H1 (cell line): Measurements from ENCODE around the gene RAP2A. TPM values are rescaled to one million over a fixed set of nuclear protein-coding genes. Genes with fewer than 3 reads are reported as not detected.

ENCODE experiments used
- CTCF ChIA-PET: fragments of 300-600 bp; sonication (Branson Sonifier 250); formaldehyde crosslinking; loops from one replicate; lab custom pipeline; 2021; ENCODE audit not compliant: partially characterized antibody; lab: Charles Lee
- POLR2A ChIA-PET: fragments of 300-600 bp; sonication (Branson Sonifier 250); formaldehyde crosslinking; loops from one replicate; lab custom pipeline; 2021; ENCODE audit warnings: inconsistent platforms; ENCODE audit not compliant: partially characterized antibody; lab: Charles Lee
- DNase-seq, 2 experiments: peaks; one replicate each; pipeline versions ENCODE4 v3.0.0 to v3.0.0-alpha.2; 2010 to 2022; ENCODE audit warnings: low spot score in 2 of 2, low read depth in 1 of 2, mixed read lengths in 1 of 2
- FAIRE-seq: peaks from 2 replicates; lab custom pipeline; 2011; peaks lifted over from hg19 to GRCh38; lab: Jason Lieb, UNC
- H2AFZ ChIP-seq: 2 replicates; pipeline ENCODE4 v1.8.1; 2012; ENCODE audit warnings: low read length, inconsistent platforms
- H2AK5ac ChIP-seq: 2 replicates; pipeline ENCODE4 v1.6.1; 2013; ENCODE audit warnings: low read depth, low read length
- H2BK120ac ChIP-seq: replicated peaks from 2 replicates; pipeline ENCODE3; 2013; ENCODE audit warnings: low read depth, low read length, inconsistent platforms
- H2BK12ac ChIP-seq: 2 replicates; pipeline ENCODE4 v1.6.1; 2013; ENCODE audit warnings: low read depth, low read length
- H2BK15ac ChIP-seq: 2 replicates; pipeline ENCODE4 v1.6.1; 2013; ENCODE audit warnings: low read length
- H2BK20ac ChIP-seq: 2 replicates; pipeline ENCODE4 v1.6.1; 2013; ENCODE audit warnings: low read length
- H2BK5ac ChIP-seq: 2 replicates; pipeline ENCODE4 v1.6.1; 2013; ENCODE audit warnings: low read depth, low read length
- H3K14ac ChIP-seq: 2 replicates; pipeline ENCODE4 v1.6.1; 2013; ENCODE audit warnings: inconsistent platforms; ENCODE audit not compliant: insufficient read length
- H3K18ac ChIP-seq: 2 replicates; pipeline ENCODE4 v1.6.1; 2013; ENCODE audit warnings: low read length; ENCODE audit errors: extremely low read depth
- H3K23ac ChIP-seq: 2 replicates; pipeline ENCODE4 v1.6.1; 2013; ENCODE audit warnings: inconsistent platforms; ENCODE audit not compliant: insufficient read length
- H3K23me2 ChIP-seq: 2 replicates; pipeline ENCODE4 v1.6.1; 2013; ENCODE audit warnings: low read depth, low read length
- H3K27ac ChIP-seq: 2 replicates; pipeline ENCODE4 v1.6.1; 2011; ENCODE audit warnings: low read depth, low read length, inconsistent platforms
- H3K27me3 ChIP-seq, 4 experiments: replicated peaks in 1 of 4; 1 replicate in 1 of 4; 2 replicates in 3 of 4; pipeline versions ENCODE4 v1.6.1 to v1.8.1; 2011 to 2013; ENCODE audit warnings: low read length in 3 of 4, mild to moderate bottlenecking in 3 of 4, inconsistent platforms in 2 of 4, mixed read lengths in 2 of 4, moderate library complexity in 1 of 4; ENCODE audit not compliant: control insufficient read depth in 3 of 4, insufficient read depth in 3 of 4; ENCODE audit errors: extremely low read depth in 1 of 4
- H3K36me3 ChIP-seq, 4 experiments: 2 replicates each; pipeline versions ENCODE4 v1.6.1 to v1.8.1; 2011 to 2013; ENCODE audit warnings: mild to moderate bottlenecking in 4 of 4, low read length in 3 of 4, moderate library complexity in 2 of 4, control low read depth in 1 of 4, inconsistent platforms in 1 of 4; ENCODE audit not compliant: insufficient read depth in 4 of 4, control insufficient read depth in 2 of 4
- H3K4ac ChIP-seq: replicated peaks from 2 replicates; pipeline ENCODE3; 2013; ENCODE audit warnings: low read length, low read depth, mixed read lengths, inconsistent platforms; ENCODE audit not compliant: insufficient read length
- H3K4me1 ChIP-seq, 4 experiments: replicated peaks in 1 of 4; 1 replicate in 1 of 4; 2 replicates in 3 of 4; pipeline versions ENCODE4 v1.6.1 to v1.8.1; 2011 to 2013; ENCODE audit warnings: low read length in 3 of 4, inconsistent platforms in 2 of 4, mixed read lengths in 1 of 4; ENCODE audit not compliant: insufficient read depth in 4 of 4, control insufficient read depth in 3 of 4
- H3K4me2 ChIP-seq, 2 experiments: 2 replicates each; pipeline versions ENCODE4 v1.6.1 to v1.8.1; 2011 to 2013; ENCODE audit warnings: low read depth in 2 of 2, low read length in 2 of 2, control low read depth in 1 of 2, inconsistent platforms in 1 of 2, mild to moderate bottlenecking in 1 of 2; ENCODE audit not compliant: insufficient read depth in 1 of 2
- H3K4me3 ChIP-seq, 4 experiments: fragments of 200-600, 300-600 bp in 1 of 4; sonication (generic), shearing (Covaris generic), sonication (Bioruptor Twin) in 1 of 4; 2 replicates each; pipeline versions ENCODE4 v1.5.1 to v1.8.1; 2011 to 2016; ENCODE audit warnings: low read length in 4 of 4, low read depth in 3 of 4, control low read depth in 2 of 4, inconsistent platforms in 2 of 4, mild to moderate bottlenecking in 2 of 4, mixed read lengths in 1 of 4, moderate library complexity in 1 of 4; ENCODE audit not compliant: insufficient read depth in 2 of 4; ENCODE audit errors: extremely low read depth in 1 of 4
- H3K56ac ChIP-seq: replicated peaks from 2 replicates; pipeline ENCODE3; 2013; ENCODE audit warnings: low read depth, mild to moderate bottlenecking, mixed read lengths, low read length, inconsistent platforms; ENCODE audit not compliant: insufficient read length
- H3K79me1 ChIP-seq: 2 replicates; pipeline ENCODE4 v1.6.1; 2013; ENCODE audit warnings: low read depth, low read length, control low read depth
- H3K79me2 ChIP-seq, 2 experiments: 2 replicates each; pipeline versions ENCODE4 v1.6.1 to v1.8.1; 2012 to 2013; ENCODE audit warnings: low read length in 2 of 2, mild to moderate bottlenecking in 2 of 2, inconsistent platforms in 1 of 2; ENCODE audit not compliant: insufficient read depth in 2 of 2, control insufficient read depth in 1 of 2
- H3K9ac ChIP-seq, 4 experiments: replicated peaks in 1 of 4; 1 replicate in 1 of 4; 2 replicates in 3 of 4; pipeline versions ENCODE4 v1.6.1 to v1.8.1; 2011 to 2013; ENCODE audit warnings: low read depth in 3 of 4, low read length in 3 of 4, control low read depth in 2 of 4, mild to moderate bottlenecking in 2 of 4, moderate library complexity in 2 of 4, inconsistent platforms in 1 of 4; ENCODE audit errors: extremely low read depth in 1 of 4
- H3K9me3 ChIP-seq, 2 experiments: 2 replicates each; pipeline versions ENCODE4 v1.6.1 to v1.8.1; 2012 to 2013; ENCODE audit warnings: mild to moderate bottlenecking in 2 of 2, moderate library complexity in 2 of 2, control low read depth in 1 of 2, inconsistent platforms in 1 of 2, low read depth in 1 of 2, low read length in 1 of 2, mixed read lengths in 1 of 2; ENCODE audit not compliant: insufficient read depth in 2 of 2
- H4K20me1 ChIP-seq, 2 experiments: replicated peaks in 1 of 2; 2 replicates each; pipeline versions ENCODE3 to v1.8.1; 2011 to 2013; ENCODE audit warnings: inconsistent platforms in 2 of 2, low read length in 2 of 2, mild to moderate bottlenecking in 1 of 2; ENCODE audit not compliant: insufficient read depth in 2 of 2, control insufficient read depth in 1 of 2
- H4K5ac ChIP-seq: 2 replicates; pipeline ENCODE4 v1.6.1; 2013; ENCODE audit warnings: low read length, low read depth, mixed read lengths, inconsistent platforms; ENCODE audit not compliant: insufficient read length
- H4K8ac ChIP-seq: 2 replicates; pipeline ENCODE4 v1.8.0; 2013; ENCODE audit warnings: mild to moderate bottlenecking, moderate library complexity, low read length, inconsistent platforms; ENCODE audit not compliant: insufficient read depth; ENCODE audit errors: extremely low read depth
- H4K91ac ChIP-seq: replicated peaks from 2 replicates; pipeline ENCODE3; 2013; ENCODE audit warnings: low read length, mixed read lengths, inconsistent platforms; ENCODE audit not compliant: insufficient read length
- CBX5 ChIP-seq: fragments of 300-800, 300-1000 bp; sonication (generic); IDR thresholded peaks from 2 replicates; pipeline ENCODE4 v1.7.1; 2016; ENCODE audit warnings: antibody characterized with exemption, low read length, low read depth
- JUN ChIP-seq: IDR thresholded peaks from 2 replicates; pipeline ENCODE4 v1.6.1; 2011; ENCODE audit warnings: low read depth, mild to moderate bottlenecking, improper control_type of control experiment, low read length
- JUND ChIP-seq: IDR thresholded peaks from 2 replicates; pipeline ENCODE4 v1.6.1; 2011; ENCODE audit warnings: mild to moderate bottlenecking, improper control_type of control experiment, low read length
- SUZ12 ChIP-seq: fragments of 200-600 bp; sonication (generic); IDR thresholded peaks from 2 replicates; pipeline ENCODE4 v1.6.1; 2012; ENCODE audit warnings: mild to moderate bottlenecking, inconsistent platforms, low read length, moderate library complexity, mixed read lengths
- WGBS, 2 experiments: shearing (Covaris generic) in 1 of 2; methylation state at CpG; one replicate each; pipeline versions ENCODE4 v1.1.6 to v1.1.7; 2013 to 2015; ENCODE audit warnings: low lambda C conversion rate in 2 of 2, mixed read lengths in 2 of 2, inconsistent platforms in 1 of 2, low coverage in 1 of 2, missing lambda C conversion rate in 1 of 2; ENCODE audit not compliant: insufficient replicate concordance in 2 of 2, insufficient coverage in 1 of 2, insufficient read length in 1 of 2; ENCODE audit errors: extremely low coverage in 1 of 2, missing lambda C conversion rate in 1 of 2; 5-methylcytosine and 5-hydroxymethylcytosine counted together
- polyA plus RNA-seq, 7 experiments: library from polyadenylated mRNA; depleted of rRNA in 3 of 7; stranded (reverse) in 5 of 7; unstranded in 2 of 7; fragments of >200 nt in 5 of 7; fragments of 200-250 nt in 2 of 7; gene quantifications; 1 replicate in 5 of 7; 2 replicates in 1 of 7; 4 replicates in 1 of 7; pipeline versions ENCODE4 v1.2.1 to v1.2.3, GENCODE V29; 2011 to 2013; ENCODE audit warnings: missing spikeins in 2 of 7, mixed read lengths in 2 of 7
- total RNA-seq: library from RNA; stranded (reverse); fragmentation: NEBNext Ultra II Directional; extraction: Animal tissue kit (Norgen Biotek cat#: 25700); gene quantifications from 2 replicates; pipeline ENCODE4 v1.2.1, GENCODE V29; 2021

Gene RAP2A
- total and polyA plus RNA-seq, 2 of the 8 experiments (the other 6 are each of a cell fraction or from before 2014, with no cell fraction given), result 8.4 to 43.4 TPM

GRCh38 chr13:97492684-97493371, 58.9 kb downstream of the RAP2A start:
- 94% methylated on average over 2 of the region's 2 CpGs; no CpG with 5 or more reads in 1 of the 2 experiments for WGBS, 2 experiments
- Histone ChIP-seq H3K9ac (no peak overlapping the region), H3K27ac (no peak overlapping the region), H3K4me2 (no peak overlapping the region), H3K23me2 (no peaks in the 10 kb centered on the region), H4K91ac (no peak overlapping the region), H3K79me2 (no peaks in the 10 kb centered on the region), H3K4me3 (no peak overlapping the region), H3K18ac (no peak overlapping the region), H3K79me1 (no peaks in the 10 kb centered on the region), H2BK120ac (no peak overlapping the region), H3K27me3 (no peaks in the 10 kb centered on the region), H3K4me1 (no peaks in the 10 kb centered on the region), H3K9me3 (no peaks in the 10 kb centered on the region), H4K8ac (no peak overlapping the region), H4K5ac (no peak overlapping the region), H4K20me1 (no peaks in the 10 kb centered on the region), H2BK5ac (no peak overlapping the region), H3K14ac (no peak overlapping the region), H2AK5ac (no peak overlapping the region), H3K36me3 (no peaks in the 10 kb centered on the region), H3K23ac (no peak overlapping the region), H2BK15ac (no peak overlapping the region), H2BK12ac (no peak overlapping the region), H2AFZ (no peak overlapping the region), H2BK20ac (no peak overlapping the region), H3K4ac (no peak overlapping the region), H3K56ac (no peak overlapping the region)
- CTCF ChIA-PET, result interaction anchor here (1.3 kb wide), 2 partner anchors 13 to 24 kb away, joined by 3 to 4 read pairs; no protein-coding TSS in a partner anchor
- POLR2A ChIA-PET, result no interaction called here
- TF ChIP-seq JUN, result no peak
- no peak for TF ChIP-seq CBX5
- TF ChIP-seq SUZ12, result no peak
- no peak for TF ChIP-seq JUND
- DNase-seq (no peak), FAIRE-seq (no peak)
